Skeletal muscle cell (primary cell): ENCODE data around the gene SLC1A2.
A peak's percentile ranks its signal among the peaks of the same experiment; 100 is the strongest.

ENCODE experiments used
- DNase-seq: peaks from one replicate; pipeline ENCODE4 v3.0.0-alpha.2; 2010; ENCODE audit warnings: low read depth
- H3K4me3 ChIP-seq: 2 replicates; pipeline ENCODE4 v1.5.1; 2011; ENCODE audit warnings: low read depth, mild to moderate bottlenecking, control low read depth, low read length, moderate library complexity

The SLC1A2 gene

DNA sequence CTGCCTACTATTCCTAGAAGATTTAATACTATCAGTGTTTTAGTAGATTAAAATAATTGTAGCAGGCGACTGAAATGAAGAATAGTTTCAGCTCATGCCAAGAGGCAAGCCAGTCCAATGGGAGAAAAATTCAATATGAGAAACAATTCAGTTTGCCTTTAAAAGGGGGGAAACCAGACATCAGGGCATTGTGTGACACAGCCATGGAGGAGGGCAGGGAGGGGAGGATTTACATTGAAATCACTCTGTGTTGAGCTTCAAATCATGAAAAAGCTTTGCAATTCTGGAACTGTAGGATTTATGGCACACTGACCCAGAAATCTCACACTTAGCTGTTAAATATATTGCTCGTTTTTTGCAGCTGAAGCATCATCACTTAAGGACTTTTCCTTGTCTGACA, 4.6 kb downstream of the SLC1A2 start:
- no peak overlapping the region for H3K4me3 ChIP-seq

GRCh38 chr11:35414311-35414710, 5.0 kb downstream of the SLC1A2 start:
- no peak for DNase-seq
- H3K4me3 ChIP-seq: no peak overlapping the region

More for the DNA sequence above, 4.6 kb downstream of the SLC1A2 start:
- no peak for DNase-seq

- no peak overlapping the region for H3K4me3 ChIP-seq
- no peak for DNase-seq
These were observed 5.8 kb downstream of the SLC1A2 start for GRCh38 chr11:35413598-35413997.

DNA sequence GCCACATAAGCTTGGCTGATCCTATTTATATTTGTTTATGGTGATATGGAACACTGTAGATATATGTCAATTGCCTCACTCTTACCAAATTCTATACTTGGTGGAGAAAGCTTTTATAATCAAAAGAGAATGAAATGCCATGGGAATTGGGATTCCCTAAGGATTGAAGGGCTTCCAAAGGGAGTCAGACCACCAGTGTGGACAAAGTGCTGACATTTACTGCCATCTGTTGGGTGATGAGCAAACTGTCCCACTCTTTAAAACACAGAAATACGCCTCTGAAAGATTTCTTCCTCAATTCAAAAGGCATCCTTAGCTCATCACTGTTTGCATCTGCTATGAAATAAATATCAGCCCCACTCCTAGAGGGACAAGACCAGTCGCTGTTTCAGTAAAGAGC, 7.1 kb downstream of the SLC1A2 start:
- no peak for DNase-seq
- H3K4me3 ChIP-seq: no peak overlapping the region

GRCh38 chr11:35407041-35407440, 12.3 kb downstream of the SLC1A2 start:
- no peak overlapping the region for H3K4me3 ChIP-seq
- DNase-seq: no peak

GRCh38 chr11:35404388-35404775, 15.0 kb downstream of the SLC1A2 start:
- no peak overlapping the region for H3K4me3 ChIP-seq
- DNase-seq: no peak

GRCh38 chr11:35403765-35404387, 15.5 kb downstream of the SLC1A2 start:
- no peak overlapping the region for H3K4me3 ChIP-seq
- DNase-seq: no peak

GRCh38 chr11:35402751-35403660, 16.4 kb downstream of the SLC1A2 start:
- H3K4me3 ChIP-seq: no peak overlapping the region
- no peak for DNase-seq

- DNase-seq: no peak
These were observed 20.5 kb downstream of the SLC1A2 start for GRCh38 chr11:35398881-35399280.

GRCh38 chr11:35394941-35395340, 24.4 kb downstream of the SLC1A2 start:
- H3K4me3 ChIP-seq: no peak overlapping the region
- DNase-seq: no peak

More at GRCh38 chr11:35398881-35399280, 20.5 kb downstream of the SLC1A2 start:
- no peak overlapping the region for H3K4me3 ChIP-seq

DNA sequence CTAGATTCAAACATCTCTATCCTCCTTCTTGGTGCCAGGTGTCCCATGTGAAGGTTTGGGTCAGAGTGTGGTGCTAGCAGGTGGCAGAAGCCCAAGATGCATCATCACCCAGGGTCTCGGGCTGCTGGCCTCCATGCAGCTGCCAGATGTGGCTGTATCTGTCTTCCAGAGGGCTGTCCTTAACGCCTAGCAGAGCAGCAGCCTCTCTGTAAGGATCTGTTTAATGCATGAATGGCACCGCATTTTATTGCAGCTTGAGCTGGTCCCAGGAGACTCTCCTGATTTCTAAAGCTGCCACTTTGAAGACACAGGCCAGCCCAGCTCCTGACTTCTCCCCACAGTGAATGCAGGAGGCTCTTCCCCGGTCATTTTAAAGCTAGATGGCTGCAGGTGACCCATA, 26.3 kb downstream of the SLC1A2 start:
- DNase-seq: no peak
- H3K4me3 ChIP-seq: no peak overlapping the region

DNA sequence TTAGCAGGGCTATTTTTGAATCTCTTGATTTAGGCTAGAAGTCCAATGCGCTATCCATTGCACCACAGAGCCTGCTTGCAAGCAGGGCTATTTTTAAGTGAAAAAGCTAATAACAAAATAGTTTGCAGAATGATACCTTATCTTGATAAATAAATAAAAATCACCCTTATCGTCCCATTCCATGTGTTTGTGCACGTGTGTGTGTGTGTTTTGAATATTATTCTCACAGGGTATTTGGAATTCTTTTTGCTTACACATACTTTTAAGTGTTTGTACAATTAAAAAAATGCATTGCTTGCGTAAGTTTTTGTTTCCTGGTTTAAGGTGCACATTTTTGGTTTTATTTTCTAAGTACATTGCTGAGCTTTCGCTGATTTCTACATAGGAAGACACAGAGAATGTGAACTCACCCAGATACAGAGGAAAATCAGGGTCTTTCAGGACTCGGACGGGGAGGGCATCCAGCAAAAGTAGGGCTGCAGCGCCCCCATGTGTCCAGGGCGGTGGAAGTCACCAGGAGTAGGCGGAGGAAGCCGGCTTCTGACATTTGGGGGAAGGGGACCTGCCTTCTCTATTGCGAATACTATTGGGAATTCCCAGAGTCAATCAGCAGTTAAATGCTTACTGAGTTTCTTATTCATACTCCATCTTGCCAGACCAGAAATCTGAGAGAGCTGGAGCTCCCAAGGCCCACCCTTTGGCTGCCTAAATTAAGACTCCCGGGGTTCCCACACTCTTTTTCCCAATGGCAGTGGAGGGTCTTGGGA, 27.3 kb downstream of the SLC1A2 start:
- H3K4me3 ChIP-seq: no peak overlapping the region
- DNase-seq: peak; percentile 52

DNA sequence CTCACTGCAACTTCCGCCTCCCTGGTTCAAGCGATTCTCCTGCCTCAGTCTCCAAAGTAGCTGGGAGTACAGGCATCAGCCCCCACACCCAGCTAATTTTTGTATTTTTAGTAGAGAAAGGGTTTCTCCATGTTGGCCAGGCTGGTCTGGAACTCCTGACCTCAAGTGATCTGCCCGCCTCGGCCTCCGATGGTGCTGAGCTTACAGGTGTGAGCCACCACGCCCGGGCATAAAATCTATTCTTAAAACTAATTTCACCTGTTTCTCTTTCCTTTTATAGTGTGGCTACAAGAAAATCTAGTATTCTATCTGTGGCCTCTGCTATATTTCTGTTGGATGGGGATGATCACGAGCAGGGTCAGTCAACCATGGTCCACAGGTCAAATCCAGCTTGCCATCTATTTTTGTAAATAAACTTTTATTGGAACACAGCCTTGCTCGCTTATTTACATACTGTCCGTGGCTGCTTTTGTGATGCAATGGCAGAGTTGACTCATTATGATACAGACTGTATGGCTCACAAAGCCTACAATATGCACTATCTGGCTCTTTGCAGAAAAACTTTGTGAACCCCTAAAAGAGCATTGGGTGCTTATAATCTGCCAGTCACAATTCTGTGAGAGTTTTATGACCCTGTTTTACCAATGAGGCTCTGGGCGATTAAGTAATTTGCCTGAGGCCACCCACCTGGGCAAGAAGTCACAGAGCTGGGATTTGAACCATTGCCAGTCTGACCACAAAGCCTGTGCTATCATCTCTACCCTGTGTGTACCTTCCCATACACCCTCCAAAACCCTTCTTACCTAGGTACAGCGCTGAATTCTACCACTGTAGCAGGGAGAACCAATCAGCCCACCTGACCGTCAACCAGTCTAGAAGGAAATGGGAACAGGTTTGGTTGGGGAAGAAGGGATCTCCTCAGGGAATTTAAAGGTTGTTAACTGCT, 28.3 kb downstream of the SLC1A2 start:
- H3K4me3 ChIP-seq: no peak overlapping the region
- peak; percentile 43 for DNase-seq

GRCh38 chr11:35389897-35390465, 29.4 kb downstream of the SLC1A2 start:
- H3K4me3 ChIP-seq: no peak overlapping the region
- no peak for DNase-seq

DNA sequence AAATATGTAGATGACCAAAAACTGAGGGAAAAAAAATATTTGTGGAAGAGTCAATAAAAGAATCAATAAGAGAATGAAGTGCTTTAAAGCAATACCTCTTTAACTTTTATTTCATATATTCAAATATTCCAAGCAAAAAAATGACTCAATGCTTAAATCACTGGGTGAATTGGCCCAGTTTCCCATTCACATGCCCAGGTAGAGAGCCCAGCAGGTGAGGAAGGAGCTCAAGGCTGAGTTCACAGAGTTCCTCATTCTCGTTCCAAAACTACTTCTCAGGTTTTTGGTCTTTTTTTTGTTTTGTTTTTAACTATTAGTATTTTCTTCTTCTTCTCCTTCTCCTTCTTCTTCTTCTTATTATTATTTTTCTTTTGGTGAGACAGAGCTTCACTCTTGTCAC, 30.2 kb downstream of the SLC1A2 start:
- DNase-seq: no peak

DNA sequence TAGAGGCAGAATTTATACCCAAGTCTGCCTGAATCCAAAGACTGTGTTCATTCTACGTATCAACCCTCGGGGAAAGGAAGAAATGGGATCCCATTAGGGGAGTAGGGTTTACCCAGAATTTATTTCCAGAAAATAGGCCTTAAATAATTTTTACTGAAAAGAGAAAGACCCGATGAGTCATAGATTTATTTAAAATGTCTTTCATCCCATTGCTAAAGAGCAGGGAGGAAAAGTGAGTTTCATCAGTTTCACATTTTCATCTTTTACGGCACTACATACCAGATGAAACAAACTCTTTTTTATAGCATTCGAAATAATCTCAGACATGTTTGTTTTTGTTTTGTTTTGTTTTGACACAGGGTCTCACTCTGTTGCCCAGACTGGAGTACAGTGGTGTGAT, 31.3 kb downstream of the SLC1A2 start:
- no peak overlapping the region for H3K4me3 ChIP-seq
- no peak for DNase-seq

More for the DNA sequence above, 30.2 kb downstream of the SLC1A2 start:
- H3K4me3 ChIP-seq: no peak overlapping the region

DNA sequence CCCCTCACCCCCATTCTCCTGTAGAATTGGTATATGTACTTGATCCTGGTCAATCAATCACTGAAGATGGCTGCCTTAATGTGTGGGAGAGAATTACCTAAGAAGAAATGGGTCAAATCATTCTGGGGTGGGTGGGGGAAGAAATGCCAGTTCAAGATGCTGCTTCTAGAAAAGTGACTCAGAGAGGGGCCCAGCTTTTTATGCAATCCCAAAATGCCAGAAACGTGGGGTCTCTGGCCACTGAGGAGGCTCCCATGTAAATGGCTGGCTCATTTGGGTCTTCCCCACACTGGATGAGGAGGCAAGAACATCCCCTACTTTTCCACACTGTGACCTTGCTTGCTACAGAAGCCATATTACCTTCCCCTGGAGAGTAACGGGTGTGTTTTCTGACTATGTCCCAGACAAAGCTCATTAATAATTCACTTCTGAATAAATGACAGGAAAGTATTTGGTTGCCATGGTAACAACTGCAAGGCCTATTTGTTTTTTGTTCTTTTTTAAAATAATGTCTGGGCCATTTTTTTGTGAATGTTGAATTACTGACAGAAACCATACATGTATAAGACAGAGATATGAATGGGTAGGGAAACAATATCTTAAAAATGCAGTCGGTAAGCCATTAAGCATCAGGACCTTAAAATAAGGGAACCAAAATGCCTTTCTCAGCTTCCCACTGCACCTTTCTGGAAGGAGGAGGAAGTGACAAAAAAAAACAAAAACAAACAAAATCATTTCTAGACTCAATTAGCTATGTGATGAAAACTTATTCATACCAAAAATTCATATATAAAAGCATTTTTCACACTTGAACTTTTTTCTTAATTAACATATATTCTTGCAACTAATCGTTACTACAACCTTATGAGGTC, 32.0 kb downstream of the SLC1A2 start:
- DNase-seq: no peak
- H3K4me3 ChIP-seq: no peak overlapping the region

DNA sequence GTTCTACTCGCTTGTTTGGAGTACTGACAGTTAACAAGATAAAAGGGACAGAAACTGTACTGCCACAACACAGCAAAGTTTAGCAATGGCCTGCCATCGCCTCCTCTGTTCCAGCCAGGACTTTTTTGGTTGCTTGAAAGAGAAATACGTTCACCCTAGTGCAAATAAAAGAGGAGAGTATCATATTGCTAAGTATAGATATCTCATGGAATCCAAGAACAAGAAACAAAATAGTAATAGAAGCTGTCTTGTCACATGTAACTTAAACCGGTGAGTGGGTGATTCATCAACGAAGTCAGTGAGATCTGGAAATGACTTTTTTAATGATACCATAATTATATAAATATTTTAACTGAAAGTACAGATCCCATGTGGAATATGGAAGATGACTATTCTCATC, 35.4 kb downstream of the SLC1A2 start:
- H3K4me3 ChIP-seq: no peak overlapping the region
- no peak for DNase-seq
